ENCODE measurements around the gene FBXW10. TPM values are rescaled to one million over a fixed set of nuclear protein-coding genes. Genes with fewer than 3 reads are reported as not detected.
"Not testable (repeated sequence)": the region's sequence is repeated elsewhere in the genome, so short reads cannot be mapped to it uniquely, and the experiment has no call there.

The FBXW10 gene
- total RNA-seq, 1 donor from 2014 or later: not detected

DNA sequence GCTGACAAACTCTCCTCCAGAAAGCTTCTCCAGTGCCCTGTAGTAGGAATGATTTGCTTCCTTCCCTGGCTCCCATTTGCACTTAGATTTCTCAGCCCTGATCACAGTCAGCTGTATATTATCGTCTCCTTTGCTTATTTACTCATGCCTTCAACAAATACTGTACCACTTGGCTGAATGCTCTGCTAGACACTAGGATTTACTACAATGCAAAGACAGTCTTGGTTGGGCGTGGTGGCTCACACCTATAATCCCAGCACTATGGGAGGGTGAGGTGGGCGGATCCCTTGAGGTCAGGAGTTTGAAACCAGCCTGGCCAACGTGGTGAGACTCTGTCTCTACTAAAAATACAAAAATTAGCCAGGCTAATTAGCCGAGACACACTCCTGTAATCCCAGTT is 43.0 kb downstream of the FBXW10 start:
- not testable (repeated sequence) for H3K9me3 Mint-ChIP-seq (ENCODE audit: low read depth); H3K4me3 Mint-ChIP-seq (ENCODE audit: unreplicated experiment); H3K27me3 Mint-ChIP-seq (ENCODE audit: low read depth); H3K36me3 Mint-ChIP-seq (ENCODE audit: low read depth); H3K27ac Mint-ChIP-seq (ENCODE audit: unreplicated experiment); DNase-seq (ENCODE audit: low spot score)
- H3K4me1 Mint-ChIP-seq (ENCODE audit: low read depth): peaks cover 35% of the 10 kb centered on the region

DNA sequence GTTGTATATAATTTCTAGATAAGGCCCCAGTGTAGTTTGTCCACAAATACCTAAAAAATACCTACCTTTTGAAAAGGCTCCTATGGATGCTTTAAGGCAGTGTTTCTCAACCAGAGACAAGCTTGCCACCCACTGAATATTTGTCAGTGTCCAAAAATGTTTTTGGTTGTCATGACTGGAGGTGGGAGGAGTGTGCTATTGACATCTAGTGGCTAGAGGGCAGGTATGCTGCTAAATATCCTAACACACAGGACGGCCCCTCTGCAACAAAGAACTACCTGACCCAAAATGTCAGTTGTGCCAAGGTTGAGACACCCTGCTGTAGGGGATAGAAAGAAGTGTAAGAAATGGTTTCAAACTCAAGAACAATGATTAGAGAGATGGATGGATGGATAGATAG is 47.5 kb downstream of the FBXW10 start:
- H3K4me1 Mint-ChIP-seq (ENCODE audit: low read depth): peaks cover 34% of the 10 kb centered on the region
- not testable (repeated sequence) for H3K27me3 Mint-ChIP-seq (ENCODE audit: low read depth)

DNA sequence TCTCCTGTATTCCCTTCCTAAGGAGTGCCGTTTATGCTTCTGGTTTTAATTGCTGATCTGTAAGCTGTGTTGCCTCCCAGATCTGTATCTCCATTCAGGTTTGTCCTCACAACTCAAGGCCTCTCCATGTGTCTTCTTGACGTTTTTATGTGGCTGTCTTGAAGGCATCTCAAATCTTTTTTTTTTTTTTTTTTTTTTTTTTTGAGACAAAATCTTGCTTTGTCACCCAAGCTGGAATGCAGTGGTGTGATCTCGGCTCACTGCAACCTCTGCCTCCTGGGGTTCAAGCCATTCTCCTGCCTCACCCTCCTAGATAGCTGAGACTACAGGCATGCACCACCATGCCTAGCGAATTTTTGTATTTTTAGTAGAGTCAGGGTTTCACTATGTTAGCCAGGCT is 51.0 kb downstream of the FBXW10 start:
- not testable (repeated sequence) for H3K4me3 Mint-ChIP-seq (ENCODE audit: unreplicated experiment); DNase-seq (ENCODE audit: low spot score); H3K9me3 Mint-ChIP-seq (ENCODE audit: low read depth); H3K36me3 Mint-ChIP-seq (ENCODE audit: low read depth); H3K27me3 Mint-ChIP-seq (ENCODE audit: low read depth)
- Mint-ChIP-seq H3K27ac (ENCODE audit: unreplicated experiment) (peak overlapping the region; percentile 78), H3K4me1 (ENCODE audit: low read depth) (peaks cover 17% of the 10 kb centered on the region)

More for the DNA sequence above, 47.5 kb downstream of the FBXW10 start:
- H3K36me3 Mint-ChIP-seq (ENCODE audit: low read depth); H3K4me3 Mint-ChIP-seq (ENCODE audit: unreplicated experiment); H3K9me3 Mint-ChIP-seq (ENCODE audit: low read depth); H3K27ac Mint-ChIP-seq (ENCODE audit: unreplicated experiment); DNase-seq (ENCODE audit: low spot score): not testable (repeated sequence)
- TF ChIP-seq, protein P1, sequence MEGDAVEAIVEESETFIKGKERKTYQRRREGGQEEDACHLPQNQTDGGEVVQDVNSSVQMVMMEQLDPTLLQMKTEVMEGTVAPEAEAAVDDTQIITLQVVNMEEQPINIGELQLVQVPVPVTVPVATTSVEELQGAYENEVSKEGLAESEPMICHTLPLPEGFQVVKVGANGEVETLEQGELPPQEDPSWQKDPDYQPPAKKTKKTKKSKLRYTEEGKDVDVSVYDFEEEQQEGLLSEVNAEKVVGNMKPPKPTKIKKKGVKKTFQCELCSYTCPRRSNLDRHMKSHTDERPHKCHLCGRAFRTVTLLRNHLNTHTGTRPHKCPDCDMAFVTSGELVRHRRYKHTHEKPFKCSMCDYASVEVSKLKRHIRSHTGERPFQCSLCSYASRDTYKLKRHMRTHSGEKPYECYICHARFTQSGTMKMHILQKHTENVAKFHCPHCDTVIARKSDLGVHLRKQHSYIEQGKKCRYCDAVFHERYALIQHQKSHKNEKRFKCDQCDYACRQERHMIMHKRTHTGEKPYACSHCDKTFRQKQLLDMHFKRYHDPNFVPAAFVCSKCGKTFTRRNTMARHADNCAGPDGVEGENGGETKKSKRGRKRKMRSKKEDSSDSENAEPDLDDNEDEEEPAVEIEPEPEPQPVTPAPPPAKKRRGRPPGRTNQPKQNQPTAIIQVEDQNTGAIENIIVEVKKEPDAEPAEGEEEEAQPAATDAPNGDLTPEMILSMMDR (IDR thresholded peaks at IDR 0.05): peak; percentile 37

DNA sequence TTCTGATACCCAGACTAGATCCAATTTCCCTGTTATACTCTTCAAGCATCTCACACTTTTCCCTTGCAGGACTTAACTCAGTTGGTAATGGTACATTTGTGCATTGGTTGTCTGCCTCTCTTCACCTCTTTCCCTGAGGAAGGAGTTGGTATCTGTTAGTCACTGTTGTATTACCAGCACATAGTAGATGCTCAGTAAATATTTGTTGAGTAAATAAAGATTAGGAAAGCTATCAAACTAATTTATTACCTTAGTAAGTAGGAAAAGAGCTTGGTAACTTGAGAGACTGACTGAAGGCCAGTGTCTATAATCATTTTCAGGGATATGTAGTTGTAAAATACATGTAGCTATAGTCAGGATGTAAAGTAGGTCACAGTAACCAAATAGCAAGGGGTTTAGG is 53.0 kb downstream of the FBXW10 start:
- not testable (repeated sequence) for H3K27me3 Mint-ChIP-seq (ENCODE audit: low read depth); H3K9me3 Mint-ChIP-seq (ENCODE audit: low read depth); H3K4me3 Mint-ChIP-seq (ENCODE audit: unreplicated experiment); DNase-seq (ENCODE audit: low spot score); H3K27ac Mint-ChIP-seq (ENCODE audit: unreplicated experiment)
- Mint-ChIP-seq H3K36me3 (ENCODE audit: low read depth) (peaks cover 11% of the 10 kb centered on the region), H3K4me1 (ENCODE audit: low read depth) (peaks cover 25% of the 10 kb centered on the region)

DNA sequence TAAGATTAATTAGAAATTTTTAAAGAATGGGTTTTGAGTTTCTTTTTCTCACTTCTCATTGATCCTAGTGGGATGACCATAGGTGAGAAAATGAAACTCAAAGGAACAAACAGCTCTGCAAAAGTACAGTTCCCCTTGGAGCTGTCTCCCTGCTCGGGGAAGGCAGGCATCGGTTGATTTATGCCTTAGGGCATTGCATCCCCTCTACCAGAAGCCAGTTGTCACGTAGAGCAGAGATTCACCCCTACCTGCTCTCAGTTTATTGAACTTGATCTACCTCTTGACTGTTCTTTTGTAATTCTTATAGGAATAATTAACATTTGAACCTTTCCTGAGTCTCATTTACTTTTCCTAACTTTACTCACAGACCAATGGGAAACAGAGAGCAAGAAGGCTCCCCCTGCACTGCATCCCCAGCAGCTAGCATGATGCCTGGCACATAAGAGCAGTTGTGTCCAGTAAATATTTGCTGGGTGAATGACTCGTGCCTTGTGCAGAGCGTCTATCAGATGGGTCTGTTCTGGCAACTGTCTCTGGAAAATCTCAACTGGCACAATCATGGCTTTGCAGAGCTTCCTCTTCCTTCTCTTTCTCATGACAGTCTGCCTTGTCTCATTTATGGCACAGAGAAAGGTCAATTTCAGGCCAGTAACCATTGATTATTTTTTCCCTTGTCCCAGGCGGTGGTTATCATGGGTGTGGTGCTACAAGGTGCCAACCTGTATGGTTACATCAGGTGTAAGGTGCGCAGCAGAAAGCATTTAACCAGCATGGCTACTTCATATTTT is 59.8 kb downstream of the FBXW10 start:
- H3K27me3 Mint-ChIP-seq (ENCODE audit: low read depth); H3K4me1 Mint-ChIP-seq (ENCODE audit: low read depth); H3K4me3 Mint-ChIP-seq (ENCODE audit: unreplicated experiment); H3K27ac Mint-ChIP-seq (ENCODE audit: unreplicated experiment); DNase-seq (ENCODE audit: low spot score); H3K9me3 Mint-ChIP-seq (ENCODE audit: low read depth): not testable (repeated sequence)
- peaks cover 16% of the 10 kb centered on the region for H3K36me3 Mint-ChIP-seq (ENCODE audit: low read depth)

DNA sequence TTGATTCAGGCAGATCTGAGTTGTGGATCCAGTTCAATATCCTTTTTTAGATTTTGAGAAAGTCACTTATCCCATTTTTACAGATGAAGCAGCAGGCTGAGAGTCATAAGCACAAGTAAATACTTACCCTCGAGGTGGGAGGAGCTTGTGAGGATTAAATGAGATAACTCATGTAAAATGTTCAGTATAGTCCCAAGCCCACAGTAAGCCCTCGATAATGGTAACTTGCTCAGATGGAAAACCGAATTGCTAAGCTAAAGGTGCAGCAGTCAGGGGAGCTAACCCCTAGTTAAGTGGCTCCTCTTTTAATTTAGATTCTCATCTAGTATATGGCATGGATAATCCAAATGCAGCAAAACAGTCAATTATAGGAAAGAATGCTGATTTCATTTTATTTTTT is 72.1 kb downstream of the FBXW10 start:
- not testable (repeated sequence) for H3K9me3 Mint-ChIP-seq (ENCODE audit: low read depth); H3K27ac Mint-ChIP-seq (ENCODE audit: unreplicated experiment); DNase-seq (ENCODE audit: low spot score)

DNA sequence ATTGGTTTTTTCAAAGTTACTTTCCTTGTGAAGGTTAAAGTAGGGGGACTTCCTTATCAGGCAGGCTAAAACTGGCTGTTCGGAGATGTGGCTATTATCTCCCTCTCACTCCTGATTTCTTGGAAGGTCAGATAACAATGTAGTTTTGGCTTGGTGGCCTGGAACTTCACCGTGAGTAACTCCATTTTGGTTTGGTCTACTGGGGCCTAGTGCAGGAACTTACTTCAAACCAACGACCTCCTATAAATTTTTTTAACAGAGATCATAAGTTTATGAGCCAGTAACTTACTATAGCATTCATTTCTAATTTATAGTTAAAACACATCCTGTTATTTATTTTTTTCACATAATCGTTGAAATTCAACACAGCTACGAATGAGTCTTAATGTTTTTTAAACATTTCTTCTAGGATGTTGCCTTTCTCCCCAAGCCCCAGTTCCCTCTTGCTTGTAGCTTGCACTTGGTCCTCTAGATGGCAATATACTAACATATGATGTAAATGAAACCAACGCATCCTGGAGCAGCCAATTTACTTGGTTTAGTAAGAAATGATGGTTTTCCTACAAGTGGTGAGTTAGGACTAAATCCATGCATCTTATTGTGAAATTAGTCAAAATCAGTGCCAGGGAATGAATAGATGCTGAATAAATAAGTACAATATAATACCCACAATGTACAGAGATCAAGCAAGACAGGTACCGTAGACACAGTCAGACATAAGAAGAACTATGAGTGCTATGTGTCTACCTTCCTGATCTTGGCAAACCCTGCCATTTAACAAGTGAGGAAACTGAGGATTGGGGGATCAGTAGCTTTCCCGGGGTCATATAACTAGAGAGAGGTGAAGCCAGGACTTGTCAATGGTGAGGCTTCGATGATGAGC is 72.9 kb downstream of the FBXW10 start:
- H3K9me3 Mint-ChIP-seq (ENCODE audit: low read depth); H3K36me3 Mint-ChIP-seq (ENCODE audit: low read depth); H3K4me3 Mint-ChIP-seq (ENCODE audit: unreplicated experiment); DNase-seq (ENCODE audit: low spot score); H3K27me3 Mint-ChIP-seq (ENCODE audit: low read depth); H3K4me1 Mint-ChIP-seq (ENCODE audit: low read depth); H3K27ac Mint-ChIP-seq (ENCODE audit: unreplicated experiment): not testable (repeated sequence)
- TF ChIP-seq, protein P1 (IDR thresholded peaks at IDR 0.05): peak; percentile 85

More for the DNA sequence above, 72.1 kb downstream of the FBXW10 start:
- not testable (repeated sequence) for H3K4me3 Mint-ChIP-seq (ENCODE audit: unreplicated experiment); H3K4me1 Mint-ChIP-seq (ENCODE audit: low read depth); H3K27me3 Mint-ChIP-seq (ENCODE audit: low read depth); H3K36me3 Mint-ChIP-seq (ENCODE audit: low read depth)

DNA sequence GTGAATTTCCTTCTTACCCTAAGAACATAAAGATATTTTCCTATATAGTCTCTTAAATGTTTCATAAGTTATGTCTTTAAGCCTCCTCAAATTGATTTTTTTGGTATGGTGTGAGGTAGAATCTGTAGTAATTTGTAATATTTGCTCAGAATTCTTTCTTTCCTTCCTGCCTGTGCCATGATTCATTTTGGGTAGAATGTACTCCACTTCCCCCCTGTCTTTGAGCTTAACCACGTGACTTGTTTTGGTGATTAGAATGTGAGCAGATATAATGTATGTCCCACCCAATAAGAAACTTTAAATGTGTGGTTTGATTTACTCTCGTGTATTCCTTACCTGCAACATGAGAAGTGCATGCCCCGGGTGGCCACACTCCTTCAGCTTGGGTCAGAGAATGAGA is 77.6 kb downstream of the FBXW10 start:
- H3K4me3 Mint-ChIP-seq (ENCODE audit: unreplicated experiment); H3K4me1 Mint-ChIP-seq (ENCODE audit: low read depth); H3K27me3 Mint-ChIP-seq (ENCODE audit: low read depth); H3K27ac Mint-ChIP-seq (ENCODE audit: unreplicated experiment); DNase-seq (ENCODE audit: low spot score); H3K36me3 Mint-ChIP-seq (ENCODE audit: low read depth); H3K9me3 Mint-ChIP-seq (ENCODE audit: low read depth): not testable (repeated sequence)

DNA sequence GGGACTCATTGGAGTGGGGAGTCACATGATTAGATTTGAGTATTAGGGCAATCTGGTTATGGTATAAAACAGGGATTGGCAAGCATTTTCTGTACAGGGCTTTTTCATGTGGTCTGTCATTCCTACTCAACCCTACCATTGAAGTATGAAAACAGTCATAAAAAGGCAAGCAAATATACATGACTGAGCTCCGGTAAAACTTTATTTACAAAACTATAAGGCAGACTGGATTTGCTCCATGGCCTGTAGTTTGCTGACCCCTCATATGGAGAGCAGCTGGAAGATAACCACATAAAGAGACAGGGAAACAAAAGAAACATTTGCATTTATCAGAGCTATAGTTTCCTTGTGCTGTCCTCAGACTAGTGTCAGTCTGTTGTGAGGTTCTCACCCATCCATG is 83.8 kb downstream of the FBXW10 start:
- H3K27me3 Mint-ChIP-seq (ENCODE audit: low read depth); H3K36me3 Mint-ChIP-seq (ENCODE audit: low read depth); H3K27ac Mint-ChIP-seq (ENCODE audit: unreplicated experiment): not testable (repeated sequence)

More for the DNA sequence above, 83.8 kb downstream of the FBXW10 start:
- H3K4me3 Mint-ChIP-seq (ENCODE audit: unreplicated experiment); DNase-seq (ENCODE audit: low spot score); H3K4me1 Mint-ChIP-seq (ENCODE audit: low read depth); H3K9me3 Mint-ChIP-seq (ENCODE audit: low read depth): not testable (repeated sequence)

All from chondrocyte (in vitro differentiated cells).